ENCODE measurements around the gene NPR1. TPM values are rescaled to one million over a fixed set of nuclear protein-coding genes. Genes with fewer than 3 reads are reported as not detected.

The NPR1 gene
- total and polyA plus RNA-seq, 4 donors, result 2.8 to 15.8 (median 8.7) TPM

GRCh38 chr1:153649863-153650235 lies 28.6 kb upstream of the NPR1 start:
- TF ChIP-seq REST (IDR thresholded peaks at IDR 0.05), result no peak
- peak in 1 of 2 donors; percentile 26 for TF ChIP-seq HNF4A (conservative IDR thresholded peaks at IDR 0.05)
- peak; percentile 35 to 36 for TF ChIP-seq RXRA (IDR thresholded peaks at IDR 0.05)
- no peak for TF ChIP-seq ATF3 (IDR thresholded peaks at IDR 0.05)
- TF ChIP-seq GABPA (IDR thresholded peaks at IDR 0.05 in 1 of 2, conservative IDR thresholded peaks at IDR 0.05 in 1 of 2), result peak in 1 of 2 donors; percentile 34
- TF ChIP-seq EGR1 (IDR thresholded peaks at IDR 0.05; ENCODE audit: low read depth in 2 of 2), result no peak
- TF ChIP-seq RAD21 (IDR thresholded peaks at IDR 0.05), result peak in 1 of 2 donors; percentile 18
- peak; percentile 89 for TF ChIP-seq FOXA2 (IDR thresholded peaks at IDR 0.05)
- TF ChIP-seq TAF1 (conservative IDR thresholded peaks at IDR 0.05), result no peak
- no peak for TF ChIP-seq HNF4G (IDR thresholded peaks at IDR 0.05)
- no peak for TF ChIP-seq NR2F2 (IDR thresholded peaks at IDR 0.05)
- peak; percentile 68 for TF ChIP-seq MAX (IDR thresholded peaks at IDR 0.05)
- DNase-seq (ENCODE audit: low spot score), result no peak
- H3K27me3 ChIP-seq (ENCODE audit: control insufficient read depth in 4 of 4, insufficient read depth in 4 of 4, low read length in 3 of 4), result no peaks in the 10 kb centered on the region
- H3K4me1 ChIP-seq (ENCODE audit: control insufficient read depth in 4 of 4, insufficient read depth in 4 of 4, low read length in 3 of 4), result peaks cover 0 to 19% (median 10%) of the 10 kb centered on the region in 4 donors
- H3K9ac ChIP-seq (ENCODE audit: low read depth in 1 of 2, low read length in 2 of 2), result no peak overlapping the region
- WGBS, result 47% methylated on average over 2 of the region's 2 CpGs
- no peaks in the 10 kb centered on the region for H3K9me3 ChIP-seq (ENCODE audit: control insufficient read depth in 4 of 4, low read length in 3 of 4)
- peaks cover 7 to 15% (median 13%) of the 10 kb centered on the region in 4 donors for H3K36me3 ChIP-seq (ENCODE audit: control insufficient read depth in 4 of 4, insufficient read depth in 3 of 4, low read depth in 1 of 4, low read length in 3 of 4)
- H3K27ac ChIP-seq (ENCODE audit: low read depth in 1 of 2, low read length in 2 of 2), result peak overlapping the region in 1 of 2 donors; percentile 18
- H3K4me3 ChIP-seq (ENCODE audit: low read depth in 1 of 3, low read length in 3 of 3), result no peak overlapping the region

- DNase-seq (ENCODE audit: low spot score), result no peak
These were observed 26.7 kb upstream of the NPR1 start for GRCh38 chr1:153651771-153652170.

More at GRCh38 chr1:153651771-153652170, 26.7 kb upstream of the NPR1 start:
- TF ChIP-seq REST (IDR thresholded peaks at IDR 0.05) (no peak), HNF4G (IDR thresholded peaks at IDR 0.05) (no peak), TAF1 (conservative IDR thresholded peaks at IDR 0.05) (no peak), RXRA (IDR thresholded peaks at IDR 0.05) (no peak), FOXA2 (IDR thresholded peaks at IDR 0.05) (no peak), ATF3 (IDR thresholded peaks at IDR 0.05) (no peak), MAX (IDR thresholded peaks at IDR 0.05) (no peak), CTCF (IDR thresholded peaks at IDR 0.05; ENCODE audit: low read depth, low read length, missing input control) (no peak), SP1 (IDR thresholded peaks at IDR 0.05) (no peak)
- Histone ChIP-seq H3K9ac (ENCODE audit: low read depth in 1 of 2, low read length in 2 of 2) (no peak overlapping the region), H3K36me3 (ENCODE audit: control insufficient read depth in 4 of 4, insufficient read depth in 3 of 4, low read depth in 1 of 4, low read length in 3 of 4) (no peaks in the 10 kb centered on the region), H3K9me3 (ENCODE audit: control insufficient read depth in 4 of 4, low read length in 3 of 4) (no peaks in the 10 kb centered on the region), H3K27me3 (ENCODE audit: control insufficient read depth in 4 of 4, insufficient read depth in 4 of 4, low read length in 3 of 4) (no peaks in the 10 kb centered on the region), H3K4me1 (ENCODE audit: control insufficient read depth in 4 of 4, insufficient read depth in 4 of 4, low read length in 3 of 4) (peaks cover 0 to 19% (median 10%) of the 10 kb centered on the region in 4 donors), H3K27ac (ENCODE audit: low read depth in 1 of 2, low read length in 2 of 2) (no peak overlapping the region), H3K4me3 (ENCODE audit: low read depth in 1 of 3, low read length in 3 of 3) (no peak overlapping the region)
- WGBS, result 100% methylated on average over 1 of the region's 1 CpG

Data from liver (tissue), 9 donors.